HL-60 (cell line): ENCODE results near the gene MXRA7.
"Not testable (repeated sequence)": the region's sequence is repeated elsewhere in the genome, so short reads cannot be mapped to it uniquely, and the experiment has no call there.

Experiments
- DNase-seq, 2 experiments: peaks; one replicate each; pipeline ENCODE4 v3.0.0-alpha.2; 2010 to 2020; ENCODE audit warnings: low read depth in 1 of 2, low spot score in 1 of 2
- H3K27ac ChIP-seq: fragments of 250-450 bp; sonication (Bioruptor Pico); replicated peaks from 2 replicates; pipeline ENCODE4 v1.5.1; 2020; ENCODE audit warnings: mild to moderate bottlenecking, moderate library complexity
- H3K27me3 ChIP-seq: fragments of 250-450 bp; sonication (Bioruptor Pico); 2 replicates; pipeline ENCODE4 v1.5.1; 2021; ENCODE audit warnings: mild to moderate bottlenecking, moderate library complexity; ENCODE audit not compliant: insufficient read depth, poor library complexity, severe bottlenecking
- H3K4me3 ChIP-seq: replicated peaks from 2 replicates; pipeline ENCODE4 v1.5.1; 2011; ENCODE audit warnings: mild to moderate bottlenecking, control low read depth, low read length; ENCODE audit not compliant: insufficient read depth
- CTCF ChIP-seq: IDR thresholded peaks from one replicate; pipeline ENCODE4 v1.5.1; 2011; ENCODE audit warnings: low read length, control low read depth, inconsistent platforms; ENCODE audit not compliant: insufficient read depth
- GABPA ChIP-seq: IDR thresholded peaks from 2 replicates; pipeline ENCODE4 v1.6.1; 2012; ENCODE audit warnings: low read depth
- POLR2AphosphoS5 ChIP-seq: IDR thresholded peaks from 2 replicates; pipeline ENCODE4 v1.6.1; 2012; ENCODE audit warnings: low read depth
- REST ChIP-seq: IDR thresholded peaks from 2 replicates; pipeline ENCODE4 v1.6.1; 2012; ENCODE audit warnings: low read depth; ENCODE audit not compliant: insufficient replicate concordance
- SPI1 ChIP-seq: IDR thresholded peaks from 2 replicates; pipeline ENCODE4 v1.6.1; 2012; ENCODE audit warnings: low read depth, mild to moderate bottlenecking, borderline replicate concordance

The MXRA7 gene

GRCh38 chr17:76748657-76749056 lies 37.9 kb upstream of the MXRA7 start:
- TF ChIP-seq POLR2AphosphoS5 (no peak), GABPA (no peak), CTCF (no peak), REST (no peak), SPI1 (no peak)
- no peak for DNase-seq
- Histone ChIP-seq H3K4me3 (no peak overlapping the region), H3K27me3 (no peaks in the 10 kb centered on the region), H3K27ac (no peak overlapping the region)

GRCh38 chr17:76747716-76748363 lies 37.1 kb upstream of the MXRA7 start:
- no peak for DNase-seq
- H3K27me3 ChIP-seq, result no peaks in the 10 kb centered on the region
- no peak overlapping the region for H3K4me3 ChIP-seq
- no peak for TF ChIP-seq POLR2AphosphoS5
- no peak for TF ChIP-seq GABPA
- no peak for TF ChIP-seq REST
- no peak for TF ChIP-seq CTCF
- TF ChIP-seq SPI1, result no peak
- no peak overlapping the region for H3K27ac ChIP-seq

- not testable (repeated sequence) for H3K27ac ChIP-seq, DNase-seq, H3K4me3 ChIP-seq, H3K27me3 ChIP-seq
Measured at GRCh38 chr17:76745785-76746184, 35.0 kb upstream of the MXRA7 start.

GRCh38 chr17:76744747-76745146 lies 34.0 kb upstream of the MXRA7 start:
- no peak for DNase-seq
- H3K27ac ChIP-seq, result no peak overlapping the region
- TF ChIP-seq POLR2AphosphoS5 (no peak), REST (no peak), SPI1 (no peak), CTCF (no peak), GABPA (no peak)
- H3K4me3 ChIP-seq, result no peak overlapping the region
- H3K27me3 ChIP-seq, result no peaks in the 10 kb centered on the region
